Breast epithelium (tissue), 3 donors: Measurements from ENCODE around the gene NEK10.

Source experiments
- POLR2AphosphoS5 ChIP-seq, 3 donors: sonication (generic); formaldehyde crosslinking; IDR thresholded peaks; one replicate each; pipeline ENCODE4 v1.6.1; 2017; ENCODE audit warnings: antibody characterized with exemption in 3 of 3
- TF ChIP-seq, protein P1 (sequence below), 3 donors: fragments of 450-650 bp; IDR thresholded peaks; one replicate each; pipeline ENCODE4 v1.5.1; 2016 to 2017; ENCODE audit warnings: antibody characterized with exemption in 3 of 3, mild to moderate bottlenecking in 3 of 3, moderate library complexity in 3 of 3

DNA sequence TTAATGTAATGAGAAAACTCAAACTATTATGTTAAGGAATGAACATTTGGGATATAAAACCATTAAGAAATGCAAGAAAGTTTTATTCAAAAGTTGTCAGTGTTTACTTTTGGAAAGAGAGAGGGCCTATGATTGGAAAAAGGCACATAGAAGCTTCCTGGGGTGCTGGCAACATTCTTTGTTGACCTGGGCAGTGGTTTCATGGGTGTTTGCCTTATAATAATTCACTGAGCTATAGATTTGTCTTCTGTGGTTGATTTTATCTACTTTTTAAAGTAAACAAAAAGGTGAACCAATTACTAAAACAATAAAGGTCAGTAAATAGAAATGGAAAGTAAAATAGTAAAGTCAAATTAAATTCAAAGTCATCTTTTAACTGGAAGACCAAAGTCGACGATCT lies 308.8 kb downstream of the NEK10 start:
- TF ChIP-seq, protein P1, sequence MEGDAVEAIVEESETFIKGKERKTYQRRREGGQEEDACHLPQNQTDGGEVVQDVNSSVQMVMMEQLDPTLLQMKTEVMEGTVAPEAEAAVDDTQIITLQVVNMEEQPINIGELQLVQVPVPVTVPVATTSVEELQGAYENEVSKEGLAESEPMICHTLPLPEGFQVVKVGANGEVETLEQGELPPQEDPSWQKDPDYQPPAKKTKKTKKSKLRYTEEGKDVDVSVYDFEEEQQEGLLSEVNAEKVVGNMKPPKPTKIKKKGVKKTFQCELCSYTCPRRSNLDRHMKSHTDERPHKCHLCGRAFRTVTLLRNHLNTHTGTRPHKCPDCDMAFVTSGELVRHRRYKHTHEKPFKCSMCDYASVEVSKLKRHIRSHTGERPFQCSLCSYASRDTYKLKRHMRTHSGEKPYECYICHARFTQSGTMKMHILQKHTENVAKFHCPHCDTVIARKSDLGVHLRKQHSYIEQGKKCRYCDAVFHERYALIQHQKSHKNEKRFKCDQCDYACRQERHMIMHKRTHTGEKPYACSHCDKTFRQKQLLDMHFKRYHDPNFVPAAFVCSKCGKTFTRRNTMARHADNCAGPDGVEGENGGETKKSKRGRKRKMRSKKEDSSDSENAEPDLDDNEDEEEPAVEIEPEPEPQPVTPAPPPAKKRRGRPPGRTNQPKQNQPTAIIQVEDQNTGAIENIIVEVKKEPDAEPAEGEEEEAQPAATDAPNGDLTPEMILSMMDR (IDR thresholded peaks at IDR 0.05): no peak
- no peak for TF ChIP-seq POLR2AphosphoS5 (IDR thresholded peaks at IDR 0.05)
